ENCODE measurements around the gene EFCAB11. TPM values are rescaled to one million over a fixed set of nuclear protein-coding genes. Genes with fewer than 3 reads are reported as not detected.

EFCAB11 gene
- total and polyA plus RNA-seq, 2 experiments from 2014 or later: 7.2 to 10.8 TPM

DNA sequence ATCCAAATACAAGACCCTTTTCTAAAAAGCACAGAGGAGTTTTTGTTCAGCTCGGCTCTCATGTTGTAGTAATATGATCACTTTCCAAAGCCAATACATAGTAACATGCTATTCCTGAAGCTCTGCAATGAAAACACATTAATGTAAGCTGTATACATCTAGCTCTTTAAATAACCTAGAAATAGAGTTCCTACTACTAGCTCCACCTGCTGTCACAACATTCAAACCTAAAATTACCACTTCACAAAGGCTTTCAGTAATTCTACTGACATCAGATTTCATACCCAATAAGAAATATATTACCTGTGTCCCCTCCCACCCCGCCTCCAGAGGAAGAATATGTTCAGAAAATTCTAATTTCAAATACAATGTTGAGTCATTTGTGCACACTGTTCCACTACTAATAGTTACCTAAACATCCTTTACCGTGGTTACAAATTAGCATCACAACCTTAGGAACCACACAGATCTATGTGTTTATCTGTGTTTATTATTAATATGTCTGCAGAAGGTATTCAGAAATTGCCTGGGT, 17.8 kb downstream of the EFCAB11 start:
- no peak for DNase-seq (ENCODE audit: low spot score)
- Histone ChIP-seq H3K27me3 (no peaks in the 10 kb centered on the region), H3K4me1 (ENCODE audit: insufficient read depth) (no peaks in the 10 kb centered on the region), H3K27ac (no peak overlapping the region), H3K9me3 (ENCODE audit: low read depth) (no peaks in the 10 kb centered on the region), H4K20me1 (ENCODE audit: insufficient read depth, poor library complexity, severe bottlenecking) (no peaks in the 10 kb centered on the region), H2AFZ (no peak overlapping the region), H3K9me2 (replicated peaks; ENCODE audit: insufficient read depth) (no peaks in the 10 kb centered on the region), H3K4me2 (no peak overlapping the region), H3K36me3 (replicated peaks; ENCODE audit: insufficient read depth, low read depth) (no peaks in the 10 kb centered on the region), H3K79me2 (no peaks in the 10 kb centered on the region), H3K4me3 (no peak overlapping the region)
- 59% methylated on average over 3 of the region's 3 CpGs for WGBS (ENCODE audit: low lambda C conversion rate, missing lambda C conversion rate)
- no peak for TF ChIP-seq EZH2 (IDR thresholded peaks at IDR 0.05; ENCODE audit: borderline replicate concordance)
- TF ChIP-seq EZH2phosphoT487 (IDR thresholded peaks at IDR 0.05; ENCODE audit: low read depth, severe bottlenecking, unreplicated experiment): no peak
- TF ChIP-seq CTCF (IDR thresholded peaks at IDR 0.05; ENCODE audit: poor library complexity): peak; percentile 33

DNA sequence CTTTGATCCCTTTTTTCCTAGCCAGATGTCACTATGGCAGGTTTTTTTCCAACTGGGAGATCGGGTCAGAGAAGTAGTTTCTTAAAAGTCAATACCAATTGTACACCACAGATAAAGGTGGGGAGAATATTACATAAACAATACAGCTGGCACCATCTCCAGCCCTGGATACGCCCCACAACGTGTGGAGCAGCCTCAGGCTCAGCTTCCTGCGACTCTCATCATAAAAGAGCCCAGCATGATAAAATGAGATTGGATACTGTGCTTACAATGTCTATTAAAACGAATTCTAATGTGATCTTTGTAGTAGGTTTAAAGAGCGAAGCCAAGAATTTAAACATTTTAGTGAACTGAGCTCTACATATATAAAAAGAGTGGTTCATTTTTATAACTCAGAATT, 21.5 kb downstream of the EFCAB11 start:
- Histone ChIP-seq H3K36me3 (replicated peaks; ENCODE audit: insufficient read depth, low read depth) (no peaks in the 10 kb centered on the region), H3K9me2 (replicated peaks; ENCODE audit: insufficient read depth) (no peaks in the 10 kb centered on the region), H3K4me3 (no peak overlapping the region), H3K27ac (peak overlapping the region; percentile 27), H3K4me1 (ENCODE audit: insufficient read depth) (no peaks in the 10 kb centered on the region), H3K79me2 (no peaks in the 10 kb centered on the region), H3K4me2 (peak overlapping the region; percentile 6), H3K27me3 (no peaks in the 10 kb centered on the region), H3K9me3 (ENCODE audit: low read depth) (no peaks in the 10 kb centered on the region), H4K20me1 (ENCODE audit: insufficient read depth, poor library complexity, severe bottlenecking) (no peaks in the 10 kb centered on the region), H2AFZ (no peak overlapping the region)
- no peak for TF ChIP-seq EZH2phosphoT487 (IDR thresholded peaks at IDR 0.05; ENCODE audit: low read depth, severe bottlenecking, unreplicated experiment)
- TF ChIP-seq EZH2 (IDR thresholded peaks at IDR 0.05; ENCODE audit: borderline replicate concordance): no peak
- no peak for TF ChIP-seq CTCF (IDR thresholded peaks at IDR 0.05; ENCODE audit: poor library complexity)
- no peak for DNase-seq (ENCODE audit: low spot score)
- 66% methylated on average over 6 of the region's 6 CpGs for WGBS (ENCODE audit: low lambda C conversion rate, missing lambda C conversion rate)

DNA sequence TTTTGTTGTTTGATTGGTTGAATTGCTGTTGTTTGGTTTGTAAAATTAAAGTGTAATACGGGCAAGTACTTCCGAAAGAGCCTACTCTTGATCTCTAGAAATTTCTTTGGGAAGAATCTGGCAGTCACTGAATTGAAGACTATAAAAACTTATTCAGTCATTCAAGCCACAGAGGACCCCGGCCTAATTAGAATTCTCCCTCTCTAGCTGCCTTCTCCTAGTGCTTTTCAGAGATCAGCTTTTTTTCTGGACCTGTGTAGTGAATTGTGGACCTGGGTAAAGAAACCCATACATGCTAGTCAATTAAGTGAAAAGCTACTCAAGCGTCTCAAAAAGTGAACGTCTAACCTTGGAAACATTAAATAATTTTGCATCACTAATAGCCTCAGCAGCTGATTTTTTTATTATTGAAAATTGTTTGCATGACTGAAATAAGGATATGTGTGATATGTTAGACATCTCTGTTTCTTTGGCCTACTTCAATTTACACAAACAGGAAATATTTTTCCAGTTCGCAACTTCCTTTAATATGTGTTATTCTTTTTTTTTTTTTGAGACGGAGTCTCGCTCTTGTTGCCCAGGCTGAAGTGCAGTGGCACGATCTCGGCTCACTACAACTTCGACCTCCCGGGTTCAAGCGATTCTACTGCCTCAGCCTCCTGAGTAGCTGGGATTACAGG, 27.2 kb downstream of the EFCAB11 start:
- Histone ChIP-seq H3K27ac (no peak overlapping the region), H3K79me2 (no peaks in the 10 kb centered on the region), H3K4me2 (no peak overlapping the region), H3K9me2 (replicated peaks; ENCODE audit: insufficient read depth) (no peaks in the 10 kb centered on the region), H4K20me1 (ENCODE audit: insufficient read depth, poor library complexity, severe bottlenecking) (no peaks in the 10 kb centered on the region), H3K4me3 (no peak overlapping the region), H3K4me1 (ENCODE audit: insufficient read depth) (no peaks in the 10 kb centered on the region), H2AFZ (no peak overlapping the region), H3K27me3 (no peaks in the 10 kb centered on the region), H3K36me3 (replicated peaks; ENCODE audit: insufficient read depth, low read depth) (no peaks in the 10 kb centered on the region), H3K9me3 (ENCODE audit: low read depth) (no peaks in the 10 kb centered on the region)
- TF ChIP-seq EZH2 (IDR thresholded peaks at IDR 0.05; ENCODE audit: borderline replicate concordance) (no peak), CTCF (IDR thresholded peaks at IDR 0.05; ENCODE audit: poor library complexity) (no peak), EZH2phosphoT487 (IDR thresholded peaks at IDR 0.05; ENCODE audit: low read depth, severe bottlenecking, unreplicated experiment) (no peak)
- no peak for DNase-seq (ENCODE audit: low spot score)
- WGBS (ENCODE audit: low lambda C conversion rate, missing lambda C conversion rate): 98% methylated on average over 13 of the region's 13 CpGs

Data from hepatocyte (in vitro differentiated cells).